ENCODE data around the gene FBXO34. TPM values are rescaled to one million over a fixed set of nuclear protein-coding genes. Genes with fewer than 3 reads are reported as not detected.

FBXO34 gene
- total RNA-seq, 4 donors from 2014 or later, result 28.1 to 75.3 (median 43.1) TPM

DNA sequence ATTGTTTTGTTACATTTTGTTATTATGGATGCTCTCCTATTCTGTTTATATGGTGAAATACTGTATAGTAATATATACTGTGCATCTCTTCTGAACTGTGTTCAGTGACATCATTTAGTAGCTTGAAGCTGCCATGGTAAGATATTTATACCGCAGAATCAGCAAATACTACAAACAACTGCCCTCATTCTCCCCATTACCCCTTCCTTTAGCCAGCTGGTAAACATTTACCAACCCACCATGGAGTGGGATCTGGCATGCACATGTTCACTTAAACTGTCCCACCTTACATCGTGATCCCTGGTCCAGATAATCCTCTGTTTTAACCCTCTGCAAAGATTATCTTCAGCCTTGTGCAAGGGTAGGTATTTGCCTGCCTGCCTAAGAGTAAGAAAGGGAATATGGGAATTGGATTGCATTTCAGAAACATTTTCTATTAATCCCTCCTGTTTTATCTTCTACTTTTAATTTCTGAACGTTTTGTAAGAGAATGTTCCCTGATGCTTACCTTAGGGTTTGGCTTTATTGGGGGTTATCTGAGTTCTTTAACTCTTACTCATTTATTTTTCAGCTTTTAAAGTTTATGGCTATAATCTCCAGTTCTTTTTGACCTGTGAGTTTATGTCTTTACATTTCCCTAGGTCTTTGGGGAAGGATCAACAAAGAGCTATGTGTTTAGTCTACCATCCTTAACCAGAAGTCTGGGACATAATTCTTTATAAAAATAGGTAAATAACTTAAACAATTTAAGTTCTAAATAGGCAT is 46.5 kb downstream of the FBXO34 start:
- no peak for TF ChIP-seq POLR2A (IDR thresholded peaks at IDR 0.05)
- no peak for TF ChIP-seq CTCF (IDR thresholded peaks at IDR 0.05)
- Histone ChIP-seq H3K36me3 (no peaks in the 10 kb centered on the region), H3K4me1 (peaks cover 0 to 22% (median 0%) of the 10 kb centered on the region in 4 donors), H3K27me3 (no peaks in the 10 kb centered on the region), H3K27ac (peak overlapping the region in 3 of 4 donors; percentile 16 to 83 (median 67)), H3K4me3 (no peak overlapping the region), H3K9me3 (peaks cover 0 to 2% (median under 1%) of the 10 kb centered on the region in 4 donors)
- no peak for DNase-seq

DNA sequence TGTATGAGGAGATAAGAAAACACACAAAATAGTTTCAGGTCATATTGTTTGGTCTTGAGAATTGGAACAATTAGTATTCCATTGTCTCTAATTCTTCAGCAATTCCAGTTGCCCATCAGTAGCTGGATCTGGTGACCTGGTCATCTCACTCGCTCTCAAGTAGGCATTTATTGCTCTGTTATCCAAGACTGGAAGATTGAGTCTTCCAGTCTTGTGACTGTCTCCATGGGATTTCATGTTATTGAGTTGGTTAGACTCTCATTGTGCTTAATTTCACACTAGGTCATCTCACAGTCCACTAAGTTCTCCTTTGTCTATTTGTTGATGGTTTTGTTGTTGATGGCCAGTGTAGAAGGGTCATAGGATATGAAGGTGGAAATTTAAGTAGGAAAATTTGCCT is 47.5 kb downstream of the FBXO34 start:
- Histone ChIP-seq H3K36me3 (no peaks in the 10 kb centered on the region), H3K4me3 (no peak overlapping the region), H3K4me1 (peaks cover 0 to 22% (median 0%) of the 10 kb centered on the region in 4 donors), H3K27ac (peak overlapping the region in 2 of 4 donors; percentile 6 to 12), H3K9me3 (no peaks in the 10 kb centered on the region), H3K27me3 (no peaks in the 10 kb centered on the region)
- DNase-seq, result no peak
- TF ChIP-seq CTCF (IDR thresholded peaks at IDR 0.05) (no peak), POLR2A (IDR thresholded peaks at IDR 0.05) (no peak)

- Histone ChIP-seq H3K27me3 (no peaks in the 10 kb centered on the region), H3K27ac (no peak overlapping the region), H3K4me1 (peaks cover 0 to 3% (median 0%) of the 10 kb centered on the region in 4 donors), H3K36me3 (no peaks in the 10 kb centered on the region), H3K4me3 (no peak overlapping the region), H3K9me3 (no peaks in the 10 kb centered on the region)
- DNase-seq, result no peak
- TF ChIP-seq CTCF (IDR thresholded peaks at IDR 0.05), result no peak
- TF ChIP-seq POLR2A (IDR thresholded peaks at IDR 0.05), result no peak
Measured at GRCh38 chr14:55323910-55324309, 52.7 kb downstream of the FBXO34 start.

DNA sequence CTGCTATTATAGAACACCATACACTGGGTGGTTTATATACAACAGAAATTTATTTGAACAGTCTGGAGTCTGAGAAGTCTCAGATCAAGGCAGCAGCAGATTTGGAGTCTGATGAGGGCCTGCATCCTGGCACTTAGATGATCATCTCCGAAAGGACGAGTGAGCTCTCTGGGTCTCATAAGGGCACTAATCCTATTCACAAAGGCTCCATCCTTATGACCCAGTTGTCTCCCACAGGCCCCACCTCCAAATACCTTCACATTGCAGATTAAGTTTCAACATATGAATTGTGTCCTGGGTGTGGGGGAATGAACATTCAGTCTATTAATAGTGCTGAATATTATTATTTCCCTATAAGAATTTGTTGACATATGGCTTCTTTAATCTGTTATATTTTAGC is 53.6 kb downstream of the FBXO34 start:
- Histone ChIP-seq H3K27ac (no peak overlapping the region), H3K9me3 (no peaks in the 10 kb centered on the region), H3K4me3 (no peak overlapping the region), H3K27me3 (no peaks in the 10 kb centered on the region), H3K36me3 (no peaks in the 10 kb centered on the region), H3K4me1 (peaks cover 0 to 3% (median 0%) of the 10 kb centered on the region in 4 donors)
- DNase-seq, result no peak
- TF ChIP-seq CTCF (IDR thresholded peaks at IDR 0.05) (no peak), POLR2A (IDR thresholded peaks at IDR 0.05) (no peak)

- no peak for TF ChIP-seq POLR2A (IDR thresholded peaks at IDR 0.05)
- TF ChIP-seq CTCF (IDR thresholded peaks at IDR 0.05), result no peak
- DNase-seq, result no peak
- Histone ChIP-seq H3K27ac (no peak overlapping the region), H3K9me3 (no peaks in the 10 kb centered on the region), H3K4me1 (peaks cover 0 to 3% (median under 1%) of the 10 kb centered on the region in 4 donors), H3K4me3 (no peak overlapping the region), H3K36me3 (no peaks in the 10 kb centered on the region), H3K27me3 (no peaks in the 10 kb centered on the region)
Measured at GRCh38 chr14:55327179-55327578, 56.0 kb downstream of the FBXO34 start.

Data from Peyer's patch (tissue), 4 donors.